ENCODE results near the gene CBX3. TPM values are rescaled to one million over a fixed set of nuclear protein-coding genes. Genes with fewer than 3 reads are reported as not detected.

CBX3 gene
- total RNA-seq, 2 donors from 2014 or later, result 51.6 to 75.3 TPM

- no peak for TF ChIP-seq POLR2AphosphoS5 (IDR thresholded peaks at IDR 0.05)
- no peak for TF ChIP-seq CTCF (IDR thresholded peaks at IDR 0.05)
- no peak for TF ChIP-seq POLR2A (IDR thresholded peaks at IDR 0.05)
- intact Hi-C loops (cut with DNase I), result no loop called here
- Histone ChIP-seq H3K4me3 (no peak overlapping the region), H3K27ac (no peak overlapping the region), H3K9me3 (no peaks in the 10 kb centered on the region), H3K27me3 (replicated peaks; ENCODE audit: insufficient read depth) (no peaks in the 10 kb centered on the region), H3K36me3 (no peaks in the 10 kb centered on the region), H3K4me1 (replicated peaks) (no peaks in the 10 kb centered on the region)
- DNase-seq (ENCODE audit: low spot score), result no peak
- 71% methylated on average over 5 of the region's 5 CpGs for WGBS
These were observed 34.8 kb upstream of the CBX3 start for GRCh38 chr7:26166684-26167266.

GRCh38 chr7:26167303-26167934, 34.1 kb upstream of the CBX3 start:
- H3K4me3 ChIP-seq, result no peak overlapping the region
- H3K27ac ChIP-seq, result no peak overlapping the region
- 72% methylated on average over 3 of the region's 3 CpGs for WGBS
- intact Hi-C loops (cut with DNase I), result no loop called here
- no peaks in the 10 kb centered on the region for H3K36me3 ChIP-seq
- no peaks in the 10 kb centered on the region for H3K4me1 ChIP-seq (replicated peaks)
- TF ChIP-seq POLR2A (IDR thresholded peaks at IDR 0.05) (no peak), CTCF (IDR thresholded peaks at IDR 0.05) (no peak), POLR2AphosphoS5 (IDR thresholded peaks at IDR 0.05) (no peak)
- no peaks in the 10 kb centered on the region for H3K27me3 ChIP-seq (replicated peaks; ENCODE audit: insufficient read depth)
- DNase-seq (ENCODE audit: low spot score), result no peak
- no peaks in the 10 kb centered on the region for H3K9me3 ChIP-seq

- H3K27me3 ChIP-seq (replicated peaks; ENCODE audit: insufficient read depth), result no peaks in the 10 kb centered on the region
- H3K4me3 ChIP-seq, result no peak overlapping the region
- intact Hi-C loops (cut with DNase I), result no loop called here
- TF ChIP-seq POLR2AphosphoS5 (IDR thresholded peaks at IDR 0.05) (no peak), POLR2A (IDR thresholded peaks at IDR 0.05) (no peak), CTCF (IDR thresholded peaks at IDR 0.05) (no peak)
- DNase-seq (ENCODE audit: low spot score), result no peak
- H3K4me1 ChIP-seq (replicated peaks), result no peaks in the 10 kb centered on the region
- no peak overlapping the region for H3K27ac ChIP-seq
- WGBS, result 91% methylated on average over 6 of the region's 6 CpGs
- H3K9me3 ChIP-seq, result no peaks in the 10 kb centered on the region
- no peaks in the 10 kb centered on the region for H3K36me3 ChIP-seq
These were observed 33.0 kb upstream of the CBX3 start for GRCh38 chr7:26168458-26169023.

- Histone ChIP-seq H3K36me3 (no peaks in the 10 kb centered on the region), H3K9me3 (no peaks in the 10 kb centered on the region), H3K4me1 (replicated peaks) (no peaks in the 10 kb centered on the region), H3K27me3 (replicated peaks; ENCODE audit: insufficient read depth) (no peaks in the 10 kb centered on the region), H3K27ac (no peak overlapping the region), H3K4me3 (no peak overlapping the region)
- no peak for DNase-seq (ENCODE audit: low spot score)
- WGBS, result 87% methylated on average over 3 of the region's 3 CpGs
- TF ChIP-seq CTCF (IDR thresholded peaks at IDR 0.05) (no peak), POLR2AphosphoS5 (IDR thresholded peaks at IDR 0.05) (no peak), POLR2A (IDR thresholded peaks at IDR 0.05) (no peak)
- intact Hi-C loops (cut with DNase I), result no loop called here
These were observed 32.3 kb upstream of the CBX3 start for GRCh38 chr7:26169271-26169670.

- no peak overlapping the region for H3K27ac ChIP-seq
- H3K4me1 ChIP-seq (replicated peaks), result no peaks in the 10 kb centered on the region
- WGBS, result 100% methylated on average over 1 of the region's 1 CpG
- DNase-seq (ENCODE audit: low spot score), result no peak
- H3K36me3 ChIP-seq, result no peaks in the 10 kb centered on the region
- TF ChIP-seq POLR2AphosphoS5 (IDR thresholded peaks at IDR 0.05) (no peak), CTCF (IDR thresholded peaks at IDR 0.05) (no peak), POLR2A (IDR thresholded peaks at IDR 0.05) (no peak)
- H3K27me3 ChIP-seq (replicated peaks; ENCODE audit: insufficient read depth), result no peaks in the 10 kb centered on the region
- intact Hi-C loops (cut with DNase I), result no loop called here
- no peak overlapping the region for H3K4me3 ChIP-seq
- no peaks in the 10 kb centered on the region for H3K9me3 ChIP-seq
These were observed 30.9 kb upstream of the CBX3 start for GRCh38 chr7:26170663-26171062.

All from prostate gland (tissue), 2 donors.